ENCODE data around the gene SELENOH. TPM values are rescaled to one million over a fixed set of nuclear protein-coding genes. Genes with fewer than 3 reads are reported as not detected.
A peak's percentile ranks its signal among the peaks of the same experiment; 100 is the strongest.

SELENOH gene, protein sequence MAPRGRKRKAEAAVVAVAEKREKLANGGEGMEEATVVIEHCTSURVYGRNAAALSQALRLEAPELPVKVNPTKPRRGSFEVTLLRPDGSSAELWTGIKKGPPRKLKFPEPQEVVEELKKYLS
- 249 and 278 TPM in 2 replicates for total RNA-seq

DNA sequence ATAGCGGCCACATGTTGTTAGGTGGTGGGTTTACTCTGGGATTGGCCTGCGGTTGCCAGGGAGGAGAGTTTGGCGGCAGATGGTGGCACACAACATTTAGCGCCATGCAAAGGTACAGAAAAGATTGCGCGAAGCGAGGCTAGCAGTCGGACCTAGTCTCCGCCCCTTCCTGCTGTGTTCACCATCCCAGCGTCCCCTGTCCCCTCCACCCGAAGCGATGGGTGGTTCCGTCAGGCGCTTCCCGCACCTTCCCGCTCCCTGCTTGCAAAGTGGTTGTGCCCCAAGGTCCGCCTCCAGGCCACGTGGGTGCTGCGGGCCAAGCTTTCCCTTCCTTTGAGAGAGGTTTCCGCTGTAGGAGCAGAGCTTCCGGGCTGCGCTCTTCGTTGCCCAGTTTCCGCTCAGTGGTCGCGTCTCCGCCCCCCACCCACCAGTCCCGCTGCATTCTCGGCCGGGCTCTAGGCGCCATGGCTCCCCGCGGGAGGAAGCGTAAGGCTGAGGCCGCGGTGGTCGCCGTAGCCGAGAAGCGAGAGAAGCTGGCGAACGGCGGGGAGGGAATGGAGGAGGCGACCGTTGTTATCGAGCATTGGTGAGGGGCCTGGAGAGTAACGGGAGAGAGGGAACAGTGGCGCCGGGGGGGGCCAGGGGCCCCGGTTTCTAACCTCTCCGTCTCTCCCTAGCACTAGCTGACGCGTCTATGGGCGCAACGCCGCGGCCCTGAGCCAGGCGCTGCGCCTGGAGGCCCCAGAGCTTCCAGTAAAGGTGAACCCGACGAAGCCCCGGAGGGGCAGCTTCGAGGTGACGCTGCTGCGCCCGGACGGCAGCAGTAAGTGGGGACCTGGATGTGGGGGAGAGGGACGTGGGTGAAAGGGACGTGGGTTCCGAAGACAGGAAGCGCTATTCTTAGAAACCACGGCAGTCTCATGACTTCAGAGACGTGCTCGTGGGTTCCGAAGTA lies at the start of gene SELENOH:
Gene SELENOH (plus strand): TSS at position 360 of the 955 bp plus-strand sequence. CDS start 105 bp downstream, at position 465.
- DNase-seq (ENCODE audit: low read depth) = peak; percentile 86
- Histone ChIP-seq H3K36me3 (ENCODE audit: control insufficient read depth, insufficient read depth, low read length) (peaks cover 2% of the 10 kb centered on the region), H3K27me3 (ENCODE audit: control insufficient read depth, insufficient read depth, low read length) (no peaks in the 10 kb centered on the region), H3K4me3 (ENCODE audit: low read depth, low read length) (peak within 1 kb of the TSS; percentile 92)
- TF ChIP-seq, protein P1, sequence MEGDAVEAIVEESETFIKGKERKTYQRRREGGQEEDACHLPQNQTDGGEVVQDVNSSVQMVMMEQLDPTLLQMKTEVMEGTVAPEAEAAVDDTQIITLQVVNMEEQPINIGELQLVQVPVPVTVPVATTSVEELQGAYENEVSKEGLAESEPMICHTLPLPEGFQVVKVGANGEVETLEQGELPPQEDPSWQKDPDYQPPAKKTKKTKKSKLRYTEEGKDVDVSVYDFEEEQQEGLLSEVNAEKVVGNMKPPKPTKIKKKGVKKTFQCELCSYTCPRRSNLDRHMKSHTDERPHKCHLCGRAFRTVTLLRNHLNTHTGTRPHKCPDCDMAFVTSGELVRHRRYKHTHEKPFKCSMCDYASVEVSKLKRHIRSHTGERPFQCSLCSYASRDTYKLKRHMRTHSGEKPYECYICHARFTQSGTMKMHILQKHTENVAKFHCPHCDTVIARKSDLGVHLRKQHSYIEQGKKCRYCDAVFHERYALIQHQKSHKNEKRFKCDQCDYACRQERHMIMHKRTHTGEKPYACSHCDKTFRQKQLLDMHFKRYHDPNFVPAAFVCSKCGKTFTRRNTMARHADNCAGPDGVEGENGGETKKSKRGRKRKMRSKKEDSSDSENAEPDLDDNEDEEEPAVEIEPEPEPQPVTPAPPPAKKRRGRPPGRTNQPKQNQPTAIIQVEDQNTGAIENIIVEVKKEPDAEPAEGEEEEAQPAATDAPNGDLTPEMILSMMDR (IDR thresholded peaks at IDR 0.05; ENCODE audit: insufficient read depth, low read length, poor library complexity, severe bottlenecking) = no peak

DNA sequence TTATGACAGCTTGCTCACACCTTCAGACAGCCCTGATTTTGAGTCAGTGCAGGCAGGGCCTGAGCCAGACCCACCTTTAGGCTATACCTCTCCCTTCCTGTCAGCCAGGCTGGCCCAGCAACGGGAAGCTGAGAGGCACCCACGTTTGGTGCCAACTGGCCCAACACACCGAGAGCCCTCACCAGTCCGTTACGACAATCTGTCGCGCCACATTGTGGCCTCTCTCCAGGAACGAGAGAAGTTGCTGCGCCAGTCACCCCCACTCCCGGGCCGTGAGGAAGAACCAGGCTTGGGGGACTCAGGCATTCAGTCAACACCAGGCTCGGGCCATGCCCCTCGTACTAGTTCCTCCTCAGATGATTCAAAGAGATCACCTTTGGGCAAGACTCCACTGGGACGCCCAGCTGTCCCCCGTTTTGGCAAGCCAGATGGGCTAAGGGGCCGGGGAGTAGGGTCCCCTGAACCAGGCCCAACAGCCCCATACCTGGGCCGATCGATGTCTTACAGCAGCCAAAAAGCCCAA lies 42.4 kb upstream of the SELENOH start:
- Histone ChIP-seq H3K27me3 (ENCODE audit: control insufficient read depth, insufficient read depth, low read length) (no peaks in the 10 kb centered on the region), H3K36me3 (ENCODE audit: control insufficient read depth, insufficient read depth, low read length) (peaks cover 3% of the 10 kb centered on the region), H3K4me3 (ENCODE audit: low read depth, low read length) (no peak overlapping the region)
- TF ChIP-seq, protein P1 (IDR thresholded peaks at IDR 0.05; ENCODE audit: insufficient read depth, low read length, poor library complexity, severe bottlenecking) = no peak
- DNase-seq (ENCODE audit: low read depth) = no peak

DNA sequence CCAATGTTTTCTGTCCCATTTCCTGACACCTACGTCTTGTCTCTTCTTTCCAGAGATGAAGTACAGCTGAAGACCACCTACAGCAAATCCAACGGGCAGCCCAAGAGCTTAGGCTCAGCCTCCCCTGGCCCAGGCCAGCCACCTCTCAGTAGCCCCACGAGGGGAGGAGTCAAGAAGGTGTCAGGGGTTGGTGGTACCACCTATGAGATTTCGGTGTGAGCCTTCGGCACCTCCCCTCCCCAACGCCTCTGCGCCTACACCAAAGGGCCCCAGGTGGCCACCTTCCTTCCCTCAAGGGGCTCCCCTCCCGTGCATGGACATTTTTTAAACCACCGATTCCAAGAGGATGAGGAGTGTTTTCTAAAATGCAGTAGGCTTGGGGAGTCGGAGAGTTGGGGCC lies 41.5 kb upstream of the SELENOH start:
- H3K4me3 ChIP-seq (ENCODE audit: low read depth, low read length) = no peak overlapping the region
- H3K27me3 ChIP-seq (ENCODE audit: control insufficient read depth, insufficient read depth, low read length) = no peaks in the 10 kb centered on the region
- peaks cover 3% of the 10 kb centered on the region for H3K36me3 ChIP-seq (ENCODE audit: control insufficient read depth, insufficient read depth, low read length)
- TF ChIP-seq, protein P1 (IDR thresholded peaks at IDR 0.05; ENCODE audit: insufficient read depth, low read length, poor library complexity, severe bottlenecking) = no peak
- no peak for DNase-seq (ENCODE audit: low read depth)

DNA sequence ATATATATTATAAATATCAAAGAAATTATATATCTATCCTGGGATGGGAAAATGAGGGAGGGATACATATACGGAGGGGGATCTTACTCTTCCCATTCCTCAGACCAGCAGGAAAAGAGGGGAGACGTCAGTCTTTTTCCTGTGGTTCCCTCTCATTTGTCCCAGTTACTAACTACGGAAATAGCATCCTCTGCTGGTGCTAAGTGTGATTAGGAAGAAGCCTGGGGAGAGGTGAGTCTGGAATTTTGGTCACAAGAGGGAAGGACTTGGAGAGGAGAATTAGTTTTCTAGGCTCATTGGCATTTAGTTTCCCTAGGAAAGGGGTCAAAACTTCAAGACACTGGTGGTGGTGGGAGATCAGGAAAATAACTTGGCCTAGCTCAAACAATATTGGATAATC lies 40.9 kb upstream of the SELENOH start:
- no peak for DNase-seq (ENCODE audit: low read depth)
- TF ChIP-seq, protein P1 (IDR thresholded peaks at IDR 0.05; ENCODE audit: insufficient read depth, low read length, poor library complexity, severe bottlenecking) = no peak
- no peaks in the 10 kb centered on the region for H3K27me3 ChIP-seq (ENCODE audit: control insufficient read depth, insufficient read depth, low read length)
- H3K36me3 ChIP-seq (ENCODE audit: control insufficient read depth, insufficient read depth, low read length) = peaks cover 3% of the 10 kb centered on the region
- no peak overlapping the region for H3K4me3 ChIP-seq (ENCODE audit: low read depth, low read length)

DNA sequence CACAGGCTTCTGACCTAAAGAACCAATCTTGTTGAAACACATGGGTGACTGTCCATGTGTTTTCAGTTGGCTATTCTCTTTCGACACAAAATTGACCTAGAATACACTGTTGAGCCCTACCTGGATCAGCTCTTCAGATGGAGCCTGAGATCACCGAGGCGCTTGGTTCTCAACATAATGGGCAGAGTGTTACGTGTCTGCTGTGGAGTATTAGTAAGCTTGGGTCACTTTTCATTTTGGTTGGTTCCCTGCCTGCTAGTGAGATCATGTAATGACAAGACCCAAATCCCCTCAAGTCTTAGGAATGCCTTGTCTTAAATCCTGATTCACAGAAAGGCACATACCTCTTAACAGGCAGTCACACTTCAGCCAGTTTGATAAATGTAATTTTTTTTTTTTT lies 38.0 kb upstream of the SELENOH start:
- Histone ChIP-seq H3K36me3 (ENCODE audit: control insufficient read depth, insufficient read depth, low read length) (peaks cover 3% of the 10 kb centered on the region), H3K27me3 (ENCODE audit: control insufficient read depth, insufficient read depth, low read length) (no peaks in the 10 kb centered on the region), H3K4me3 (ENCODE audit: low read depth, low read length) (no peak overlapping the region)
- TF ChIP-seq, protein P1 (IDR thresholded peaks at IDR 0.05; ENCODE audit: insufficient read depth, low read length, poor library complexity, severe bottlenecking) = no peak
- no peak for DNase-seq (ENCODE audit: low read depth)
